ENCODE results near the gene ACKR4. TPM values are rescaled to one million over a fixed set of nuclear protein-coding genes. Genes with fewer than 3 reads are reported as not detected.

ACKR4 gene
- total and polyA plus RNA-seq, 9 of the 15 experiments (the other 6 are each of a cell fraction or from before 2014, with no cell fraction given): 0.04 to 0.06 TPM; not detected in 7

DNA sequence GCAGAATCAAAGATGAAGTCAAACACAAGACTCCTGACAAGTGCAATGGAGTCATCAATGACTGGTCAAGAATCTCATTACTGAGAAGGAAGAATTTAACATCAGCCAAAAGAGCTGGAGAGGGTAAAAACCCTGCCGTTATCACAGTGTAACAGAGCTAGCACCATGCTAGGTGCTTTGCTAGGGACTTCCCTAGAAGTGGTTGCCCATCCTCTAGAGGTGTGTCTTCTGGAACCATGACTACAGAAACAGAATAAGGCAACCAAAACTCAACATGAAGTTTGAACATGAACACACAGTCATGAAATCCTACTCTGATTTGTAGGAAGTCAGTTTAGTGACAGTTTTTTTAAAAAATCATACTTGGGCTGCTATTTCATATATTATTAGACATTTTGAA lies 53.1 kb downstream of the ACKR4 start:
- no peak for TF ChIP-seq PML (IDR thresholded peaks at IDR 0.05; ENCODE audit: low read length)
- no peak for TF ChIP-seq E2F6 (IDR thresholded peaks at IDR 0.05; ENCODE audit: borderline replicate concordance in 1 of 2, extremely low read depth in 1 of 2, insufficient read depth in 1 of 2, insufficient read length in 1 of 2, low read depth in 1 of 2, low read length in 1 of 2, poor library complexity in 1 of 2, severe bottlenecking in 1 of 2)
- TF ChIP-seq E2F3 (CRISPR knock-in tag; IDR thresholded peaks at IDR 0.05): no peak
- no peak for TF ChIP-seq ETV6 (IDR thresholded peaks at IDR 0.05; ENCODE audit: borderline replicate concordance in 1 of 2, low read depth in 2 of 2, low read length in 1 of 2)
- no peak for TF ChIP-seq ETV6 (CRISPR knock-in tag; IDR thresholded peaks at IDR 0.05; ENCODE audit: borderline replicate concordance)
- TF ChIP-seq ZNF77 (CRISPR knock-in tag; IDR thresholded peaks at IDR 0.05): no peak
- TF ChIP-seq MYNN (IDR thresholded peaks at IDR 0.05): no peak
- no peak for TF ChIP-seq MYNN (CRISPR knock-in tag; IDR thresholded peaks at IDR 0.05)
- Histone ChIP-seq H3K9me3 (replicated peaks; ENCODE audit: control insufficient read depth, insufficient read depth, low read depth, low read length) (no peaks in the 10 kb centered on the region), H3K4me2 (ENCODE audit: insufficient read depth, low read length) (no peak overlapping the region), H3K9me1 (ENCODE audit: control insufficient read depth, insufficient read depth, low read length) (no peaks in the 10 kb centered on the region), H3K36me3 (ENCODE audit: control insufficient read depth, insufficient read depth, low read length) (no peaks in the 10 kb centered on the region), H3K4me3 (no peak overlapping the region), H3K79me2 (ENCODE audit: control insufficient read depth, insufficient read depth, low read length) (no peaks in the 10 kb centered on the region), H3K9ac (ENCODE audit: insufficient read depth in 1 of 2, low read depth in 2 of 2, low read length in 2 of 2) (no peak overlapping the region), H3K27ac (ENCODE audit: extremely low read depth, low read depth, low read length) (no peak overlapping the region), H3K27me3 (ENCODE audit: control insufficient read depth in 2 of 2, insufficient read depth in 2 of 2, low read length in 2 of 2) (no peaks in the 10 kb centered on the region), H2AFZ (ENCODE audit: low read depth, low read length) (no peak overlapping the region), H3K4me1 (replicated peaks in 1 of 2; ENCODE audit: control insufficient read depth in 2 of 2, insufficient read depth in 2 of 2, low read length in 2 of 2) (no peaks in the 10 kb centered on the region), H4K20me1 (replicated peaks; ENCODE audit: control insufficient read depth, insufficient read depth, low read length) (0 out of 2 replicates have a peak, but pooled peaks cover under 1% of the 10 kb centered on the region)
- BruUV-seq (replicated peaks): no TSS peak
- in situ Hi-C loops (cut with MboI) (no loop called here), intact Hi-C loops (cut with micrococcal nuclease) (loop anchor here (10.0 kb wide), 1 partner anchor 395 kb away; no protein-coding TSS in a partner anchor)
- WGBS (ENCODE audit: insufficient coverage, low coverage, missing lambda C conversion rate): 0% methylated on average over 1 of the region's 1 CpG
- CTCF ChIA-PET (ENCODE audit: low intra/inter-chr PET ratio): no interaction called here
- POLR2A ChIA-PET: no interaction called here
- FAIRE-seq (no peak), DNase-seq (ENCODE audit: extremely low read depth in 1 of 4, low spot score in 3 of 4) (no peak), ATAC-seq (no peak)

Other genes starting within 250 kb of the ACKR4 start
- 7.9 and 8.3 TPM in 2 replicates for gene DNAJC13, start 179.8 kb upstream of the ACKR4 start, total RNA-seq (2014; rRNA removed)
- gene DNAJC13, start 179.8 kb upstream of the ACKR4 start, total RNA-seq (2014; rRNA removed; fragmentation: Illumina TruSeq; extraction: Trizol): 12.1 and 12.4 TPM in 2 replicates
- 14.5 and 17.1 TPM in 2 replicates for gene DNAJC13, start 179.8 kb upstream of the ACKR4 start, total RNA-seq (2015; rRNA removed; fragmentation: Illumina TruSeq; extraction: Trizol)
- 9.7 and 10.6 TPM in 2 replicates for gene DNAJC13, start 179.8 kb upstream of the ACKR4 start, total RNA-seq (2021)
- gene DNAJC13, start 179.8 kb upstream of the ACKR4 start, polyA plus RNA-seq (2011; rRNA removed): 8.4 and 10.2 TPM in 2 replicates
- 8.4 and 11.6 TPM in 2 replicates for gene DNAJC13, start 179.8 kb upstream of the ACKR4 start, polyA plus RNA-seq (2014; fragmentation: Illumina TruSeq; extraction: Trizol)
- 1 to 10 TPM; 2.9 to 3.7 TPM for gene DNAJC13, start 179.8 kb upstream of the ACKR4 start, polyA plus RNA-seq (2014; fragmentation: Nextera tagmentation; extraction: Ambion mirVana)
- 5.8 and 6.4 TPM in 2 replicates for gene DNAJC13, start 179.8 kb upstream of the ACKR4 start, polyA plus RNA-seq (2014; rRNA removed)
- gene ACAD11, start 62.5 kb downstream of the ACKR4 start, total RNA-seq (2014; rRNA removed): 4.0 and 6.0 TPM in 2 replicates
- 3.5 and 4.2 TPM in 2 replicates for gene ACAD11, start 62.5 kb downstream of the ACKR4 start, total RNA-seq (2014; rRNA removed; fragmentation: Illumina TruSeq; extraction: Trizol)
- 3.8 and 4.3 TPM in 2 replicates for gene ACAD11, start 62.5 kb downstream of the ACKR4 start, total RNA-seq (2015; rRNA removed; fragmentation: Illumina TruSeq; extraction: Trizol)
- 3.4 and 3.7 TPM in 2 replicates for gene ACAD11, start 62.5 kb downstream of the ACKR4 start, total RNA-seq (2021)
- gene ACAD11, start 62.5 kb downstream of the ACKR4 start, polyA plus RNA-seq (2011; rRNA removed): 8.4 and 8.7 TPM in 2 replicates
- 3.6 and 5.0 TPM in 2 replicates for gene ACAD11, start 62.5 kb downstream of the ACKR4 start, polyA plus RNA-seq (2014; fragmentation: Illumina TruSeq; extraction: Trizol)
- 1 to 10 TPM; 1.3 to 2.1 TPM for gene ACAD11, start 62.5 kb downstream of the ACKR4 start, polyA plus RNA-seq (2014; fragmentation: Nextera tagmentation; extraction: Ambion mirVana)
- 6.3 and 7.4 TPM in 2 replicates for gene ACAD11, start 62.5 kb downstream of the ACKR4 start, polyA plus RNA-seq (2014; rRNA removed)
- gene UBA5, start 63.1 kb downstream of the ACKR4 start, total RNA-seq (2014; rRNA removed): 71.1 and 81.2 TPM in 2 replicates
- 27.6 and 32.8 TPM in 2 replicates for gene UBA5, start 63.1 kb downstream of the ACKR4 start, total RNA-seq (2014; rRNA removed; fragmentation: Illumina TruSeq; extraction: Trizol)
- gene UBA5, start 63.1 kb downstream of the ACKR4 start, total RNA-seq (2015; rRNA removed; fragmentation: Illumina TruSeq; extraction: Trizol): 28.9 and 29.1 TPM in 2 replicates
- gene UBA5, start 63.1 kb downstream of the ACKR4 start, total RNA-seq (2021): 32.1 and 36.6 TPM in 2 replicates
- gene UBA5, start 63.1 kb downstream of the ACKR4 start, polyA plus RNA-seq (2011; rRNA removed): 41.4 and 53.9 TPM in 2 replicates
- 28.0 and 29.4 TPM in 2 replicates for gene UBA5, start 63.1 kb downstream of the ACKR4 start, polyA plus RNA-seq (2014; fragmentation: Illumina TruSeq; extraction: Trizol)
- 1 to 10 TPM; 8.1 TPM for gene UBA5, start 63.1 kb downstream of the ACKR4 start, polyA plus RNA-seq (2014; fragmentation: Nextera tagmentation; extraction: Ambion mirVana)
- gene UBA5, start 63.1 kb downstream of the ACKR4 start, polyA plus RNA-seq (2014; rRNA removed): 60.5 and 78.6 TPM in 2 replicates
- gene NPHP3, start 125.1 kb downstream of the ACKR4 start, total RNA-seq (2014; rRNA removed): 3.5 and 8.2 TPM in 2 replicates
- gene NPHP3, start 125.1 kb downstream of the ACKR4 start, total RNA-seq (2014; rRNA removed; fragmentation: Illumina TruSeq; extraction: Trizol): 7.4 and 9.0 TPM in 2 replicates
- 5.7 and 7.0 TPM in 2 replicates for gene NPHP3, start 125.1 kb downstream of the ACKR4 start, total RNA-seq (2015; rRNA removed; fragmentation: Illumina TruSeq; extraction: Trizol)
- 5.3 and 6.4 TPM in 2 replicates for gene NPHP3, start 125.1 kb downstream of the ACKR4 start, total RNA-seq (2021)
- gene NPHP3, start 125.1 kb downstream of the ACKR4 start, polyA plus RNA-seq (2011; rRNA removed): 13.2 and 13.5 TPM in 2 replicates
- gene NPHP3, start 125.1 kb downstream of the ACKR4 start, polyA plus RNA-seq (2014; fragmentation: Illumina TruSeq; extraction: Trizol): 5.8 and 6.0 TPM in 2 replicates
- 1 to 10 TPM in 1 of 2 experiments, under 1 TPM in 1; 0.62 to 1.8 TPM for gene NPHP3, start 125.1 kb downstream of the ACKR4 start, polyA plus RNA-seq (2014; fragmentation: Nextera tagmentation; extraction: Ambion mirVana)
- 7.6 and 9.6 TPM in 2 replicates for gene NPHP3, start 125.1 kb downstream of the ACKR4 start, polyA plus RNA-seq (2014; rRNA removed)

Data from K562 (cell line).